HG03025 (cell line): ENCODE measurements around the gene PTGR2.
"Not testable (repeated sequence)": the region's sequence is repeated elsewhere in the genome, so short reads cannot be mapped to it uniquely, and the experiment has no call there.

Experiments
- ATAC-seq: cut with Tn5 transposase; IDR thresholded peaks from one replicate; pipeline ENCODE4 v1.9.1; 2021; ENCODE audit warnings: mild to moderate bottlenecking, moderate library complexity; ENCODE audit not compliant: unreplicated experiment, low FRiP score

Gene PTGR2

DNA sequence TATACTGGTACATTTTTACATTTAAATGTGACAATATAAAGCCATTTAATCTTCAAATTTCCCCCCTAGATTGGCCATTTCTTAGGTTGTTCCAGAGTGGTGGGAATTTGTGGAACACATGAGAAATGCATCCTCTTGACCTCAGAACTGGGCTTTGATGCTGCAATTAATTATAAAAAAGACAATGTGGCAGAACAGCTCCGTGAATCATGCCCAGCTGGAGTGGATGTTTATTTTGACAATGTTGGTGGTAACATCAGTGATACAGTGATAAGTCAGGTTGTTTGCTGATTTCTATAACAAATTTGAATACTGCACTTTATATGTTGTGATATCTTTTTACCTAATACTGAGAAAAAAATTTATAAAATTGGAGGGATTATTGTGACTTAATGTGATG, 27.4 kb downstream of the PTGR2 start:
- ATAC-seq = no peak

DNA sequence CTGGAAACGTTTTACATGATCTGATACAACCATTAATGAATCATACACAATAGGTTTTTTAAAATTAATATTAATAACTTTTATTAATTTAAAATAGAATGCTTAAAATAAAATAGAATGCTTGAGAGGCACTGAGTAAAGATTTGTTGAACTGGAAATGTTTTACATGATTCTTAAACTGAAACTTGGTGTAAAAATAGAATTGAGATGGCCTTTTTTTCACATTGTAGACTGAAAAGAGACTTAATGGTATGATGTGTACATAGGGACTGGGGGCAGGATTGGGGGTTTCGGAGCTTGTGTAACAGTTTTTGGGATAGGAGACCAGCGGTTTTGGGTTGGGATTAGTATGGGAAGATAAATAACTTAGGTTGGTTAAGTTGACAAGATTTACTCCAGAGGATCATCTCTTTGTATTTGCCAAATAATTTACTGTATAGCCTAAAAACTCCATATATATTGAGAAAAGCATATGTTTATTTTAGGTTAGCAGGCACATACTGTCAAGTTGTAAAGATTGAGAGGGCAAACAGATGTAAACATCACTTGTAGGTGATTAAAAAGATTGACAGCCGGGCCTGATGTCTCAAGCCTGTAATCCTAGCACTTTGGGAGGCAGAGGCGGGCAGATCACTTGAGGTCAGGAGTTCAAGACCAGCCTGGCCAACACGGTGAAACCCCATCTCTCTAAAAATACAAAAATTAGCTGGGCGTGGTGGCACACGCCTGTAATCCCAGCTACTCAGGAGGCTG, 33.0 kb downstream of the PTGR2 start:
- no peak for ATAC-seq

DNA sequence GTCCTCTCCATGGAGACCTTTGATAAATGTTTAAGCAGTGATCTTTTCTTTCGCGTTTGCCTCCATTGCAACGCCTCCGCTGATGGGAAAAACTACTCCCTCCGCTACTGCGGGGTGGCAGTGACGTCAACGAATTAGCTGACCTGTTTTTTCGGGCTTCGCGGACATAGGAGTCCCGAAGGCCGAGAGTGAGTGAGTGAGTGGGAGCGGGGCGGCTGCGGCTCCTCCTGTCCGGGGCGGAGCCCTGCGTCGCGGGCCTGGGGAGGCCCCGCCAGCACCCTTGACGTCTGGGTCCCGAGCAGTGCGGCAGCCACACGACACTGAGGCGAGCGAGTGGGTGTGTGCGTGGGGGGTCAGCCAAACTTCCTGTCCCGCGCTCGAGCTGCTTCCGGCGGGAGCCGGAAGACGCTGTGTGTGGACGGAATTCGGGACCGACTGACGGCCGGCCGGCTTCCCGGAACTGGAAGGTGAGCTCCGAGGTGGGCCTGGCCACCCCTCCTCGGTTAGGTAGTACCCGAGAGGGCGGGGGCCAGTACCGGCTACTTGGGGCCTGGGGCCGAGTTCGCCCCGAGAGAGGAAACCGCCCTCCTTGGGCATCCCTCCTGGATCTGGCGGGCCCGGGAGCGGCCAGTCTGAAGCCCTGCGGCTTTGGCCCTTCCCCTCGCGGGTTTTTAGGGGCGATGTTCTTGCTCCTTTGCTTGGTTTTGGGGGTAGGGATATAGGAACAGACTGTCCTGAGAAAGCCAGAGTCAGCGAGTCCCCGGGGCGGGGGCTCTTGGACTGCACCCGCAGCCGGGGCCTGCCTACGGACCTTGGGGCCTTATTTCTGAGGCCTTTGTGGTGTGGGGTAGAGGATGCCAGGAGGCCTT, 35.1 kb downstream of the PTGR2 start, which contains the start of gene ZNF410:
ZNF410 (plus strand) TSS at position 411 of the 869 bp plus-strand sequence. CDS start 5,317 bp downstream, outside the sequence.
- ATAC-seq = peak; percentile 91

DNA sequence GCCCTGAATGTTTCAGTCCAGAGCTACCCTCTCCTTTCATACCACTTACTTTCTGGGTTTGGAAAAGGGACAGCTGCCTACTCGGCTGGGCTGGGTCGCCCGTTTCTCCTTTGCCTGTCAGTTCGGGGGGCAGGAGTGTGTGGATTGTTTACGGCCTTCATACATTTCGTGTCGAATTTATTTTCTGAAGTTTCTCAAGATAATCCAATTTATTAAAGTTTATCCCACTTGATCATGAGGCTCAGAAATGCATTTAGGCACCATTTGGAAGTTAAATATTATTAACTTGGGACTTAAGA, 35.6 kb downstream of the PTGR2 start:
- no peak for ATAC-seq

DNA sequence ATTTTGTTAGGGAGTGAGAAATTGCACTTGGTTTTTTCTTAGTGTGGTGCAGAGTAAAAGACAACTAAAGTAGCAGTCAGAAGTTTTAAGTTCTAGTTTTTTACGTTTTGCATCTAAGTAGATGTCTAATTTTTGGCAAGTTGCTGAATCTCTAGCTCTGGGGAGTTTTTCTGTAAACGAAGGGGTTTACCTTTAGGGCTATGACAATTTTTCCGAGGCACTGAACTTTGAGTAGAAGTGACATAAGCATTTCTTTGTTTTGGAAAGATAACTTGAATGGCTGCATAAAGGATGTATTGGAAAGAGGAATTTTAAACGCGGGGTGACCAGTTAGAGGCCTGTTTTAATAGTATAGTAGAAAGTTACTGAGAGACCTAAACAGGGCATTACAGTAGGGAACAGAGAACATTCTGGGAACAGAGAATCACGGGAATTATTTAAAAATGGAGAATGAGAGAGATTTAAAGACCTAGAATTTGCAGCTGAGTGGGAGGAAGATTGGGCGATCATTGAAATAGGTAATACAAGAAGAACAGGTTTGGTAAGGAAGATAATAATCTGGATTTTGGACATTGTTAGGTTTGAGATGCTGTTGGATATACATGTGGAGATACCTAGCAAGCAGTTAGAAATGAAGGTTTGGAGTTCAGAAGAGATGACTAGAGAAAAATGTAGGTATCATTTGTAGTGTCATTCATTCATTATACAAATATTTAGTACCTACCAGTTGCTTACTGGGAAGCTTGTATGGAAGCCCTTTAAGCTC, 36.2 kb downstream of the PTGR2 start:
- no peak for ATAC-seq

DNA sequence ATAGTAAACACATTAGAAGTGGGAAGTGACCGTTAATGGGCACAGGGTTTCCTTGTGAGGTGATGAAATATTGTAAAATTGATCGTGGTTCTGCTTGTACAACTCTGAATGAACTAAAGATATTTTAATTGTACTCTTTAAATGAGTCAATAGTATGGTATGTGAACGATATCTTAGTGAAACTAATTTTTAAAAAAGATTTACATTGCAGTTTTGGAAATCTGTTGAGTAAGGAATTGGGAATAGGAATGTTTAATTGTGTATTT, 36.8 kb downstream of the PTGR2 start:
- ATAC-seq = no peak

DNA sequence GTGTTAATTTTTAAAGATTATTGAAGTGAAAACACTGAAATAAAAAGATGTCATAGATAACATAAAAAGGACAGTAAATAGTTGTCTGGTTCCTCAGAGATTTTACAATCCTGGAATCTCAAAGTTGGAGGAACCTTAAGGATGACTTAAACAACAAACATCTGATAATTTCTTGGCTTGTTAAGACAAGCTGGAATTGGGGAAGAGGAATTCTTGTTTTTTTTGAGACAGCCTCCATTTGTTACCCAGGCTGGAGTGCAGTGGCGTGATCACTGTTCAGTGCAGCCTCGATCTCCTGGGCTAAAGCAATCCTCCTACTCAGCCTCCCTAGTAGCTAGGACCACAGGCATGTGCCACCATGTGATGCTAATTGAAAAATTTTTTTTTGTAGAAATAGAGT, 37.3 kb downstream of the PTGR2 start:
- ATAC-seq = no peak

DNA sequence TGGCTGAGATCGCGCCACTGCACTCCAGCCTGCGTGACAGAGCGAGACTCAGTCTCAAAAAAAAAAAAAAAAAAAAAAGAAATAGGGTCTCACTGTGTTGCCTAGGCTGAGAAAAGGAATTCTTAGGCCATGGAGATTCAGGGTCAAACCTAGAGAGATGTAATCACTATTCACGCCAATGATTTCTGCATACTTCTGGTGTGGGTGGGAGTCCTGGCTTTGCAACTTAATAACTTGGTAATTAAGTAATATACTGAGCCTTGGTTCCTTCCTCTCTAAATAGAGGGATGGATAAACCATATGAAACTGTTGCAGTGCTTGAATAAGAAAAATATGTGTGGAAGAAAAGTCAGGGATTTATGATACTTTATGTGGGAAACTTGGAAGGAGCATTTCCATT, 37.7 kb downstream of the PTGR2 start:
- ATAC-seq = no peak

DNA sequence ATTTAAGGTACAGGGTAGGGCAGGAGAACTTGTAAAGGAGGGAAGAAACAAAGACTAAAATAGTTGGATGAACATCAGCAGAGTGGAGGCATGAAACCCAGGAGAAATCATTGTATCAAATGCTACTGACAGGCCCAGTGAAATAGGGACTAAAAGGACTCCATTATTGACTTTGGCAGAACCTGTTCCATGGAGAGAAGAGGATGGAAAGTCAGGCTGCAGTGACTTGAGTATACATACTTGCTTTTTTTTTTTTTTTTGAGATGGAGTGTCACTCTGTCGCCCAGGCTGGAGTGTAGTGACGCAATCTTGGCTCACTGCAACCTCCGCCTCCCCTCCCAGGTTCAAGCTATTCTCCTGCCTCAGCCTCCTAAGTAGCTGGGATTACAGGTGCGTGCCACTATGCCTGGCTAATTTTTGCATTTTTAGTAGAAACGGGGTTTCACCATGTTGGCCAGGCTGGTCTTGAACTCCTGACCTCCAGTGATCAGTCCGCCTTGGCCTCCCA, 42.6 kb downstream of the PTGR2 start:
- not testable (repeated sequence) for ATAC-seq

DNA sequence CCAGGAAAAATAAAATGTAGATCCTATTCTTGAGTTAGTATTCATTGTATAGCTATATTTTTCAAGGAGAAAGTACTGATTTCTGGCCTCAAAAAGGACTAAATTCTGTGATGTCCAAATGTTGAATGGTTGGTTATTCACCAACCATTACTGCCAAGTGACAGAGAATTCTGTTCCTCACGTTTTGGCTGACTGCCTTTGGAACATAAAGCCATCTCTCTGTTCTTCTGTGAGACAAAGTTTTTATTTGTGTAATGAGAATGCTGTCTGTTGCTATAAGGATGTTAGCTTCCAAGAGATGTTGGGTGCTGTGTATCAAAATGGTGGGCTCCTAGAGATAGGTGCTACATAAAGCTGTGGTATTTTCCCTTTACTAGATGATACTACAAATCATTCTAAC, 44.3 kb downstream of the PTGR2 start:
- no peak for ATAC-seq

DNA sequence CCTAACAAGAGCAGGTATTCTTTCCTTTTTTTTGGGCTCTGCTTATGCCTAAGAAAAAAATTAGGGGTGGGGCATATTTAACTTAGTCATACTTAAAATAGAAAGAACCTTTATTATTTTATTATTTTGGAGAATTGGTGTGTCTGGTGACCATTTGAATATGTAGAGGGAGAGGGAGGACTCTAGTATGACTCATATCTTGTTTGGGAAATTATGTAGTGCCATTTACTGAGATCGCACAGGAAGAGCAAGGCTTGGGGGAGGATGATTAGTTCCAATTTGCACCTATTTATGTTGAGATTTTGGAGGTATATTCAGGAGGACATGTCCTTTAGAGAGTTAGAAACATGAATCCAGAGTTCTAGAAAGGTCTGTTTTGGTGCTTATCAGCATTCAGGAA, 44.9 kb downstream of the PTGR2 start:
- ATAC-seq = no peak

DNA sequence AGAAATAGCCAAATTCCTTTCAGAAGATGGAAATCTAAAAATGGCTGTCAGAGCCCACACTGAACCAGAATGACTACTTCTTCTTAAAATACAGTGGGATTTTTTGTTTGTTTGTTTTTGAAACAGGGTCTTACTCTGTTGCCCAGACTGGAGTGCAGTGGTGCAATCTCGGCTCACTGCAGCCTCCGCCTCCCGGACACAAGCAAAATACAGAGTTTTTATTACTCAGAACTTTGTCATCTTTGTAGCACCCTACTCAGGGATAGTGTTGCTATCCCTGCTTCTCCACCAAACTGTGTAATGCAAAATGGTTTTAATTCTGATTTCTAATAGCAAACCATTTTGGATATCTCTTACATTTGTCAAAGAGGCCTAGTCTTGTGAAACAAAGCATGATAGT, 51.4 kb downstream of the PTGR2 start:
- ATAC-seq = no peak

DNA sequence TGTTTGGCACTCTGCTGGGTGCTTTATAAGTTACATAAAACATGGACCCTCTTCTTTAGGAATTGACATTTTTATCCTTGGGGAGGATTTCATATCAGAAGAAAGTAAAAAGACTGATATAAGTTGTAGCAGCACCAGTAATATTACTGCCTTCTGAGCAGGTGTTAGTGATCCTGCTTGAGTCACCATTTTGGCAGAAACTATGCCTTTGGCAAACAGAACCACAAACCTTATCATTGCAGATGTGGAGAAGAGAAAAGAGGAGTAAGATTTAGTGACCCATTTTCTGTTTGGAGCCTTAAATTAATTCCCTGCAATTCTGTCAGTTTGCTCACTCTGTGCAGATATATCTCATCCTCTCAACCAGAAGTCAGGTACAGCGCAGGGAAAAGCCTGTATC, 58.0 kb downstream of the PTGR2 start:
- ATAC-seq = no peak

DNA sequence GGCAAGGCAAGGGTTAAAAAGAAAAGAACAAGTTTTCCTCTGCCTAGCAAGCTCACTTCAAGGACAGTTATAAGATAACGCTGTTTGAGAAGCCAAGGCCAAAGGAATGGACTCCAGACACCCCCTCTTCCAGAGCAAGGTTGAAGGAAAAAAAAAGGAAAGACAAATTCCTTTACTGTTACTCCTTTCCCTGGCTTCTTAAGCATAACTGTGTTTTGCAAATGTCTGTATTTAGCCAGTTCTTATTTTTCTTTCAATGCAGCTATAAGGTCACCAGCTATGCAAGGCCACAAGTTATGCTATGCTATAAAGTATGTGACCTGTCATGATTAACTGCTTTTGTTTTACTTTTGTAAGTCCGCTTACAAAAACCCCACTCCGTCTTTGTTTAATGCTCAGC, 61.6 kb downstream of the PTGR2 start:
- ATAC-seq = no peak

DNA sequence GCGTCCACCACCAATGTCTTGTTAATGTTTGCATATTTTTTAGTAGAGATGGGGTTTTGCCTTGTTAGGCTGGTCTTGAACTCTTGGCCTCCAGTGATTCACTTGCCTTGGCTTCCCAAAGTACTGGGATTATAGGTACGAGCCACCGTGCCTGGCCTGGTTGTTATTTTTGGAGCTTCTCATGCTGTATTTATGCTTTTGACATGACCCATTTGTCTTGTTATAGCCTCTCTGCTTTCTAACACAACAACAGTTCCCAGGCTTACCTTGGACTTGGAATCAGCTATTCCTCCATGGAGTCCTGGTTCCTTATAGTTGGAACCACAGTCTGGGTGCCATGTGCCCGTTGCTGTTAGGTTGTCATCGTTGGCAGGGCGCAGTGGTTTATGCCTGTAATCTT, 64.7 kb downstream of the PTGR2 start:
- no peak for ATAC-seq

DNA sequence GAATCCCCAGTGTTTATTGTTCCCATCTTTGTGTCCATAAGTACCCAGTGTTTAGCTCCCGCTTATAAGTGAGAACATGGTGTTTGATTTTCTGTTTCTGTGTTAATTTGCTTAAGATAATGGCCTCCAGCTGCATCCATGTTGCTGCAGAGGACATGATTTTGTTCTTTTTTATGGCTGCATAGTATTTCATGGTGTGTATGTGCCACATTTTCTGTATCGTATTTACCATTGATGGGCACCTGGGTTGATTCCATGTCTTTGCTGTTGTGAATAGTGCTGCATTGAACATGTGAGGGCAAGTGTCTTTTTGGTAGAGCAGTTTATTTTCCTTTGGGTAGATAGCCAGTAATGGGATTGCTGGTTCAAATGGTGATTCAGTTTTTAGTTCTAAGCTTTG, 67.8 kb downstream of the PTGR2 start:
- not testable (repeated sequence) for ATAC-seq

DNA sequence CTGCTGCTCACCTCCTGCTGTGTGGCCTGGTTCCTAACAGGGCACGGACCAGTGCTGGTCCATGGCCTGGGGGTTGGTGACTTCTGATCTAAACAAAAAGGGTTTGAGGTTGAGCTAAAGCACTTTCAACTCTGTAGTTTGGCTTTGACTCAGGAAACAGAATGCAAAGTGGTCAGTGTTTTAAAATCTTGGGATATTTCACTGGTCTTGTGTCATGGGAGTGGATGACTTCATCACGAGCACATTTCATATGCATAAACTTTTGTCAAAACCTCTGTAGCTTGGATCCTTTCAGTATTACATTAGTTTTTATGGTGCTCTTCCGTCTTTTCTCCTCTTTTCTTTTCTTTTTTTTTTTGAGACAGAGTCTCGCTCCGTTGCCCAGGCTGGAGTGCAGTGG, 72.7 kb downstream of the PTGR2 start:
- no peak for ATAC-seq
